Measurements from ENCODE around the gene GAS2L3. TPM values are rescaled to one million over a fixed set of nuclear protein-coding genes. Genes with fewer than 3 reads are reported as not detected.

The GAS2L3 gene
- total RNA-seq, 1 experiment from 2014 or later = 27.2 TPM

GRCh38 chr12:100572184-100572583, 1.3 kb upstream of the GAS2L3 start:
- Mint-ChIP-seq H3K36me3 (ENCODE audit: insufficient read depth, unreplicated experiment) (peaks cover 11% of the 10 kb centered on the region), H3K27me3 (ENCODE audit: insufficient read depth, unreplicated experiment) (peaks cover 5% of the 10 kb centered on the region), H3K27ac (ENCODE audit: unreplicated experiment) (no peak overlapping the region), H3K4me3 (ENCODE audit: unreplicated experiment) (peak overlapping the region; percentile 51), H3K4me1 (ENCODE audit: low read depth, unreplicated experiment) (peaks cover 5% of the 10 kb centered on the region), H3K9me3 (ENCODE audit: unreplicated experiment) (no peaks in the 10 kb centered on the region)
- Histone ChIP-seq H3K4me1 (no peaks in the 10 kb centered on the region), H3K36me3 (ENCODE audit: control insufficient read depth, insufficient read depth, low read length) (no peaks in the 10 kb centered on the region), H3K9me3 (no peaks in the 10 kb centered on the region), H3K27me3 (replicated peaks; ENCODE audit: control insufficient read depth, insufficient read depth, low read length) (no peaks in the 10 kb centered on the region; the same call in 1 of the 2 replicates), H3K4me3 (ENCODE audit: low read depth, low read length) (no peak overlapping the region)
- no TSS peak for BruUV-seq (replicated peaks)
- intact Hi-C loops (cut with micrococcal nuclease; ENCODE audit: unreplicated experiment) = loop anchor here (2.0 to 5.0 kb wide), 2 partner anchors 33 to 435 kb away; no protein-coding TSS in a partner anchor
- TF ChIP-seq, protein P1, sequence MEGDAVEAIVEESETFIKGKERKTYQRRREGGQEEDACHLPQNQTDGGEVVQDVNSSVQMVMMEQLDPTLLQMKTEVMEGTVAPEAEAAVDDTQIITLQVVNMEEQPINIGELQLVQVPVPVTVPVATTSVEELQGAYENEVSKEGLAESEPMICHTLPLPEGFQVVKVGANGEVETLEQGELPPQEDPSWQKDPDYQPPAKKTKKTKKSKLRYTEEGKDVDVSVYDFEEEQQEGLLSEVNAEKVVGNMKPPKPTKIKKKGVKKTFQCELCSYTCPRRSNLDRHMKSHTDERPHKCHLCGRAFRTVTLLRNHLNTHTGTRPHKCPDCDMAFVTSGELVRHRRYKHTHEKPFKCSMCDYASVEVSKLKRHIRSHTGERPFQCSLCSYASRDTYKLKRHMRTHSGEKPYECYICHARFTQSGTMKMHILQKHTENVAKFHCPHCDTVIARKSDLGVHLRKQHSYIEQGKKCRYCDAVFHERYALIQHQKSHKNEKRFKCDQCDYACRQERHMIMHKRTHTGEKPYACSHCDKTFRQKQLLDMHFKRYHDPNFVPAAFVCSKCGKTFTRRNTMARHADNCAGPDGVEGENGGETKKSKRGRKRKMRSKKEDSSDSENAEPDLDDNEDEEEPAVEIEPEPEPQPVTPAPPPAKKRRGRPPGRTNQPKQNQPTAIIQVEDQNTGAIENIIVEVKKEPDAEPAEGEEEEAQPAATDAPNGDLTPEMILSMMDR (IDR thresholded peaks at IDR 0.05; ENCODE audit: insufficient read depth in 1 of 2, low read depth in 1 of 2, low read length in 1 of 2, severe bottlenecking in 1 of 2, unreplicated experiment in 1 of 2) = no peak
- ChIA-PET POLR2A (no interaction called here), CTCF (no interaction called here)
- no peak for DNase-seq

DNA sequence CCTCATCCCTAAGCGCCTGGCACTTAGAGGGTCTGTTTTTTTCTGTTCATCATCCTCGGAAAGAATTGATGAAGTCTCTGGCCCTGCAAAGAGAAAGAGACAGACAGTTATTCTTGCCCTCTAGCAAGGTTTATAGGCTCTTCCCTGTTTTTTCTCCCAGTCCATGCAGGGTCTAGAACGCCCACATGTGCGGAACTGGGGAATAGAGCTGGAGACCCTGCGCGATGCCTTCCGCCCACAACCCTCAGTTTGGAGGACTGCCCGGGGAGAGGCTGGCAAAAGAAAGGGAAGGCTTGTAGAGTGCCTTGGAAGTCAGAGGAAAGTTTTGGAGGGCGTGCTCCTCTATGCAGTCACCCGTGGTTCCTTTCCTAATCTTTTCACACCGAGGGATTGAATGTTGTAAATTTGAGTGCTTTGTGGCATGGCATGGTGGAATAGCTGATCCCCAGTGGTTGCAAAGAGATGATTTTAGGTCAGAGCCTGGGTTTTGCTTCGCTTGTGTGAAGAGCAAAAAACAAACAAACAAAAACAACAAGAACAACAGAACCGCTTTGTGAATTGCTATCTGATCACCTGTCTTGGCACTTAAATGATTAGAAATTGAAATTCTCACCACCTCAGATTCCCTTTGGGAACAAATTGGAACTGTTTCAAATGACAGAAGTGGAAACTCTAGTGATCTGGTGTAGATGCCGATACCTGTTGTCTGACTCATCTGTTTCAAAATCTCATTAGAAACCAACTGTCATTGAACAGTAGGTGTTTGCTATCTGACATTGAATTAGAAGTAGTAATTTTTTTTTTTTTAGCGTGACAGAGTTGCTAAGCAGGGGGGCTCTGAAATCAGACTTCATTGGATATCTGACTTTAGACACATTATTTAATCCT, 947 bp downstream of the GAS2L3 start:
- Mint-ChIP-seq H3K36me3 (ENCODE audit: insufficient read depth, unreplicated experiment) (peaks cover 11% of the 10 kb centered on the region), H3K27ac (ENCODE audit: unreplicated experiment) (peak overlapping the region; percentile 97), H3K4me1 (ENCODE audit: low read depth, unreplicated experiment) (peaks cover 5% of the 10 kb centered on the region), H3K4me3 (ENCODE audit: unreplicated experiment) (peak overlapping the region; percentile 93), H3K9me3 (ENCODE audit: unreplicated experiment) (no peaks in the 10 kb centered on the region), H3K27me3 (ENCODE audit: insufficient read depth, unreplicated experiment) (no peaks in the 10 kb centered on the region)
- BruUV-seq (replicated peaks) = TSS peak; percentile 55
- Histone ChIP-seq H3K4me3 (ENCODE audit: low read depth, low read length) (peak overlapping the region; percentile 73), H3K36me3 (ENCODE audit: control insufficient read depth, insufficient read depth, low read length) (no peaks in the 10 kb centered on the region), H3K9me3 (no peaks in the 10 kb centered on the region), H3K27me3 (replicated peaks; ENCODE audit: control insufficient read depth, insufficient read depth, low read length) (no peaks in the 10 kb centered on the region; the same call in 1 of the 2 replicates), H3K4me1 (no peaks in the 10 kb centered on the region)
- DNase-seq = peak in 1 of 2 experiments; percentile 7
- ChIA-PET POLR2A (interaction anchor here (0.6 kb wide), 2 partner anchors 447 to 1575 kb away, joined by 4 to 6 read pairs; no protein-coding TSS in a partner anchor), CTCF (no interaction called here)
- intact Hi-C loops (cut with micrococcal nuclease; ENCODE audit: unreplicated experiment) = loop anchor here (5.0 kb wide), 1 partner anchor 437 kb away; no protein-coding TSS in a partner anchor
- TF ChIP-seq, protein P1 (IDR thresholded peaks at IDR 0.05; ENCODE audit: insufficient read depth in 1 of 2, low read depth in 1 of 2, low read length in 1 of 2, severe bottlenecking in 1 of 2, unreplicated experiment in 1 of 2) = no peak

GRCh38 chr12:100576331-100577036, 3.0 kb downstream of the GAS2L3 start:
- intact Hi-C loops (cut with micrococcal nuclease; ENCODE audit: unreplicated experiment) = no loop called here
- Mint-ChIP-seq H3K4me1 (ENCODE audit: low read depth, unreplicated experiment) (peaks cover 5% of the 10 kb centered on the region), H3K27me3 (ENCODE audit: insufficient read depth, unreplicated experiment) (no peaks in the 10 kb centered on the region), H3K27ac (ENCODE audit: unreplicated experiment) (no peak overlapping the region), H3K4me3 (ENCODE audit: unreplicated experiment) (no peak overlapping the region), H3K36me3 (ENCODE audit: insufficient read depth, unreplicated experiment) (peaks cover 11% of the 10 kb centered on the region), H3K9me3 (ENCODE audit: unreplicated experiment) (no peaks in the 10 kb centered on the region)
- H3K4me1 ChIP-seq = no peaks in the 10 kb centered on the region
- ChIA-PET CTCF (no interaction called here), POLR2A (no interaction called here)
- H3K4me3 ChIP-seq (ENCODE audit: low read depth, low read length) = no peak overlapping the region
- H3K27me3 ChIP-seq (replicated peaks; ENCODE audit: control insufficient read depth, insufficient read depth, low read length) = no peaks in the 10 kb centered on the region
- DNase-seq = no peak
- H3K9me3 ChIP-seq = no peaks in the 10 kb centered on the region
- TF ChIP-seq, protein P1 (IDR thresholded peaks at IDR 0.05; ENCODE audit: insufficient read depth in 1 of 2, low read depth in 1 of 2, low read length in 1 of 2, severe bottlenecking in 1 of 2, unreplicated experiment in 1 of 2) = no peak
- BruUV-seq (replicated peaks) = no TSS peak
- no peaks in the 10 kb centered on the region for H3K36me3 ChIP-seq (ENCODE audit: control insufficient read depth, insufficient read depth, low read length)
